Activated CD8-positive, alpha-beta T cell treated with anti-CD3 and anti-CD28 coated beads for 36 hours (primary cell): ENCODE measurements around the gene C12orf57. TPM values are rescaled to one million over a fixed set of nuclear protein-coding genes. Genes with fewer than 3 reads are reported as not detected.

Source experiments
- ATAC-seq: fragments of 200-7000 bp; cut with Tn5 transposase; one replicate; pipeline ENCODE4 v1.10.0; 2021; ENCODE audit warnings: mild to moderate bottlenecking, moderate library complexity
- CTCF ChIA-PET: fragments of 350-600 bp; sonication (Branson Sonifier 250); formaldehyde crosslinking; loops from one replicate; lab custom pipeline; 2021; ENCODE audit warnings: antibody characterized with exemption; lab: Charles Lee
- POLR2A ChIA-PET: fragments of 350-600 bp; sonication (Branson Sonifier 250); formaldehyde crosslinking; loops from one replicate; lab custom pipeline; 2021; ENCODE audit warnings: antibody characterized with exemption; lab: Charles Lee
- DNase-seq: peaks from one replicate; pipeline ENCODE4 v3.0.0-alpha.2; 2020
- H3K27ac Mint-ChIP-seq: one replicate; pipeline ENCODE4 v1.8.0; 2021; ENCODE audit warnings: mild to moderate bottlenecking, mixed read lengths
- H3K27me3 Mint-ChIP-seq: one replicate; pipeline ENCODE4 v1.8.0; 2021; ENCODE audit warnings: mixed read lengths
- H3K36me3 Mint-ChIP-seq: one replicate; pipeline ENCODE4 v1.8.0; 2021; ENCODE audit warnings: low read depth, mixed read lengths
- H3K4me1 Mint-ChIP-seq: one replicate; pipeline ENCODE4 v1.8.0; 2021; ENCODE audit warnings: low read depth, mixed read lengths
- H3K4me3 Mint-ChIP-seq: one replicate; pipeline ENCODE4 v1.8.0; 2021; ENCODE audit warnings: mild to moderate bottlenecking, moderate library complexity, mixed read lengths
- H3K9me3 Mint-ChIP-seq: one replicate; pipeline ENCODE4 v1.8.0; 2021; ENCODE audit warnings: mixed read lengths
- intact Hi-C: fragments of 100-400 bp; cut with micrococcal nuclease; formaldehyde crosslinking; loops from one replicate; pipeline ENCODE4 v1.10.0; 2022
- total RNA-seq, 2 experiments: library from RNA; stranded (reverse); gene quantifications; one replicate each; pipeline ENCODE4 v1.2.3, GENCODE V29; 2021
- TF ChIP-seq, protein P1 (sequence below): fragments of 200-600 bp; IDR thresholded peaks from one replicate; pipeline ENCODE4 v1.8.0; 2022; ENCODE audit warnings: antibody characterized with exemption, mild to moderate bottlenecking

C12orf57 gene
- total RNA-seq, 2 experiments from 2014 or later: 226 to 244 TPM

DNA sequence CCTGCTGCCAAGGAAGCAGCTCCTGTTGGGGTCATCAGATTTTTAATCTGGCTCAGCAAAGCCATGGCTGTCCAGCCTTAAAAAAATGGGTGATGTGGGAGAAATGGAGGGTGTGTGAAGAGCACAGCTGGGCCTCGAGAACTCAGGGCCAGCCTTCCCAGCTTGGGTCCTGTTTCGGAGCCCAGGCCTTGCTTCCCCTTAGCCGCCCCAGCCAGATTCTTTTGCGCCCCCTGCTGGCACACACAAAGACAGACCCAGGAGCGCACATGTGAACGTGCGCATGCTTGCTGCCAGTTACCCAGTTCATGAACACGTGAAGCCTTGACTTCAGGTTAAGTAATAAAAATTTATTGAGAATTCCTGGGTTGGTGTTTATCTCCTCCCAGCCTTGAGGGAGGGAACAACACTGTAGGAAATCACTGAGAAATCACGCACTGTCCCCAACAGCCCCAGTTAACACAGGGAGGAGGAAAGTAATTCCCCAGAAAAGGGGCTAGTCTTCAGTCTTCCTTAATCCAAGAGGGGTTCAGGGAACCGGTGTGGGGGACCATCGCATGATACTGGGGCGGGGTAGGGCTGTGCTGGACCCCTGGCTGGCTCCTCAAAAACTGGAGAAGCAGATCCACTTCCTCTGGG, 21.3 kb downstream of the C12orf57 start:
- Mint-ChIP-seq H3K9me3 (no peaks in the 10 kb centered on the region), H3K4me3 (peak overlapping the region; percentile 0), H3K27me3 (no peaks in the 10 kb centered on the region), H3K4me1 (peaks cover 76% of the 10 kb centered on the region), H3K36me3 (peaks cover 65% of the 10 kb centered on the region), H3K27ac (peak overlapping the region; percentile 91)
- CTCF ChIA-PET: interaction anchor here (0.7 to 13.5 kb wide), 18 partner anchors 8 to 148 kb away, joined by 3 to 460 read pairs (median 6); partner anchors contain the start of genes C12orf57, PTPN6, RNU7-1 and SPSB2
- peak; percentile 35 for ATAC-seq
- POLR2A ChIA-PET: interaction anchor here (0.6 to 25.2 kb wide), 5 partner anchors 8 to 163 kb away, joined by 3 to 1266 read pairs (median 5); partner anchors contain the start of genes ATN1, C12orf57, PTPN6 and RBP5
- DNase-seq: peak; percentile 92
- intact Hi-C loops: no loop called here
- TF ChIP-seq, protein P1, sequence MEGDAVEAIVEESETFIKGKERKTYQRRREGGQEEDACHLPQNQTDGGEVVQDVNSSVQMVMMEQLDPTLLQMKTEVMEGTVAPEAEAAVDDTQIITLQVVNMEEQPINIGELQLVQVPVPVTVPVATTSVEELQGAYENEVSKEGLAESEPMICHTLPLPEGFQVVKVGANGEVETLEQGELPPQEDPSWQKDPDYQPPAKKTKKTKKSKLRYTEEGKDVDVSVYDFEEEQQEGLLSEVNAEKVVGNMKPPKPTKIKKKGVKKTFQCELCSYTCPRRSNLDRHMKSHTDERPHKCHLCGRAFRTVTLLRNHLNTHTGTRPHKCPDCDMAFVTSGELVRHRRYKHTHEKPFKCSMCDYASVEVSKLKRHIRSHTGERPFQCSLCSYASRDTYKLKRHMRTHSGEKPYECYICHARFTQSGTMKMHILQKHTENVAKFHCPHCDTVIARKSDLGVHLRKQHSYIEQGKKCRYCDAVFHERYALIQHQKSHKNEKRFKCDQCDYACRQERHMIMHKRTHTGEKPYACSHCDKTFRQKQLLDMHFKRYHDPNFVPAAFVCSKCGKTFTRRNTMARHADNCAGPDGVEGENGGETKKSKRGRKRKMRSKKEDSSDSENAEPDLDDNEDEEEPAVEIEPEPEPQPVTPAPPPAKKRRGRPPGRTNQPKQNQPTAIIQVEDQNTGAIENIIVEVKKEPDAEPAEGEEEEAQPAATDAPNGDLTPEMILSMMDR: peak; percentile 95

- Mint-ChIP-seq H3K27ac (peak overlapping the region; percentile 91), H3K4me3 (no peak overlapping the region), H3K27me3 (no peaks in the 10 kb centered on the region), H3K4me1 (peaks cover 71% of the 10 kb centered on the region), H3K36me3 (peaks cover 61% of the 10 kb centered on the region), H3K9me3 (no peaks in the 10 kb centered on the region)
- TF ChIP-seq, protein P1: no peak
- ChIA-PET POLR2A (interaction anchor here (0.8 to 25.2 kb wide), 3 partner anchors 12 to 143 kb away, joined by 3 to 1266 read pairs (median 4); partner anchors contain the start of genes ATN1, C12orf57, PTPN6 and RNU7-1), CTCF (interaction anchor here (0.9 to 13.5 kb wide), 5 partner anchors 24 to 112 kb away, joined by 3 to 460 read pairs (median 3); partner anchors contain the start of genes C12orf57, LPCAT3, PTPN6 and RNU7-1)
- ATAC-seq (no peak), DNase-seq (no peak)
- intact Hi-C loops: no loop called here
Observed at GRCh38 chr12:6965714-6966113, 21.9 kb downstream of the C12orf57 start.

DNA sequence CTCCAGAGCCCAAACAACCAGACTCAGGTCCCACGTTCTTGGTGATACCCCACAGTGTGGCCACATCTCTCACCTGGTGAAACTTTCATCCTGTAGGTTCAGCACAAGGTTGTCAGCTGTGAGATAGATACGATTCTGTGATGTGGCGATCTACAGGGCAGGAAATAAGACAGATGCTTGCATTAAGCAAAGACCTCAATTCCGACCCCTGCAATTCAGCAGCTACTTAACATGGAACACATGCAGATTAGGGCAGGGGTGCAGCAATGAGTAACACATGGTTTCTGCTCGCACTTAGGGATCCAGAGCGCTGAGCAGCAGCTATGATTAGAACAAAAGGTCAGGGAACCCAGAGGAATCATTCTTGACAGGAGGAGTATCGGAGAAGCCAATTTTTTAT, 22.5 kb downstream of the C12orf57 start:
- peak overlapping the region; percentile 91 for H3K27ac Mint-ChIP-seq
- POLR2A ChIA-PET: interaction anchor here (0.8 to 25.2 kb wide), 3 partner anchors 11 to 142 kb away, joined by 3 to 1266 read pairs (median 4); partner anchors contain the start of genes ATN1, C12orf57, PTPN6 and RNU7-1
- no peaks in the 10 kb centered on the region for H3K9me3 Mint-ChIP-seq
- CTCF ChIA-PET: interaction anchor here (0.9 to 13.5 kb wide), 5 partner anchors 24 to 113 kb away, joined by 3 to 460 read pairs (median 3); partner anchors contain the start of genes C12orf57, LPCAT3, PTPN6 and RNU7-1
- peaks cover 61% of the 10 kb centered on the region for H3K36me3 Mint-ChIP-seq
- TF ChIP-seq, protein P1: no peak
- DNase-seq: no peak
- no peak for ATAC-seq
- H3K4me3 Mint-ChIP-seq: no peak overlapping the region
- no peaks in the 10 kb centered on the region for H3K27me3 Mint-ChIP-seq
- peaks cover 64% of the 10 kb centered on the region for H3K4me1 Mint-ChIP-seq
- intact Hi-C loops: no loop called here

GRCh38 chr12:6967651-6968100, 23.9 kb downstream of the C12orf57 start:
- ATAC-seq (no peak), DNase-seq (no peak)
- H3K36me3 Mint-ChIP-seq: peaks cover 70% of the 10 kb centered on the region
- peak overlapping the region; percentile 24 for H3K4me3 Mint-ChIP-seq
- intact Hi-C loops: no loop called here
- TF ChIP-seq, protein P1: no peak
- peaks cover 61% of the 10 kb centered on the region for H3K4me1 Mint-ChIP-seq
- H3K27me3 Mint-ChIP-seq: no peaks in the 10 kb centered on the region
- POLR2A ChIA-PET: interaction anchor here (1.4 to 11.2 kb wide), 5 partner anchors 9 to 145 kb away, joined by 3 to 198 read pairs (median 23); partner anchors contain the start of genes C12orf57, PTPN6 and RNU7-1
- no peaks in the 10 kb centered on the region for H3K9me3 Mint-ChIP-seq
- CTCF ChIA-PET: interaction anchor here (1.2 to 2.7 kb wide), 5 partner anchors 9 to 76 kb away, joined by 3 to 28 read pairs (median 6); partner anchors contain the start of genes C12orf57 and RNU7-1
- H3K27ac Mint-ChIP-seq: peak overlapping the region; percentile 61
